Kasumi-1 (cell line): Measurements from ENCODE around the gene PARN.
"Not testable (repeated sequence)": the region's sequence is repeated elsewhere in the genome, so short reads cannot be mapped to it uniquely, and the experiment has no call there.

Experiments used
- DNase-seq, 2 experiments: peaks; one replicate each; lab custom pipeline; 2025; lab: John Stamatoyannopoulos, UW

Gene PARN

GRCh38 chr16:14400978-14401710 lies 228.9 kb downstream of the PARN start:
- DNase-seq, result not testable (repeated sequence)

GRCh38 chr16:14400285-14400977 lies 229.6 kb downstream of the PARN start:
- DNase-seq, result no peak

- DNase-seq, result peak; percentile 3 to 7
Measured at GRCh38 chr16:14399378-14400284, 230.4 kb downstream of the PARN start.

- no peak for DNase-seq
Measured at GRCh38 chr16:14398014-14398717, 231.9 kb downstream of the PARN start.

GRCh38 chr16:14395710-14396304 lies 234.3 kb downstream of the PARN start:
- DNase-seq, result not testable (repeated sequence)

- DNase-seq, result no peak
Measured at GRCh38 chr16:14394834-14395233, 235.2 kb downstream of the PARN start.

- no peak for DNase-seq
Measured at GRCh38 chr16:14392960-14393359, 237.1 kb downstream of the PARN start.

GRCh38 chr16:14389359-14389758 lies 240.7 kb downstream of the PARN start:
- DNase-seq, result no peak

- no peak for DNase-seq
Measured at GRCh38 chr16:14388243-14388642, 241.8 kb downstream of the PARN start.

GRCh38 chr16:14386115-14386514 lies 243.9 kb downstream of the PARN start:
- no peak for DNase-seq
